Type B pancreatic cell (in vitro differentiated cells): ENCODE data around the gene DCLK2. TPM values are rescaled to one million over a fixed set of nuclear protein-coding genes. Genes with fewer than 3 reads are reported as not detected.

Experiments
- DNase-seq: peaks from one replicate; pipeline ENCODE4 v3.0.0; 2021; ENCODE audit warnings: mixed read lengths; ENCODE audit not compliant: unreplicated experiment; ENCODE audit errors: extremely low spot score
- H3K27ac Mint-ChIP-seq: 2 replicates; pipeline ENCODE4 v1.8.0; 2021; ENCODE audit warnings: mild to moderate bottlenecking, mixed read lengths
- H3K27me3 Mint-ChIP-seq: 2 replicates; pipeline ENCODE4 v1.8.0; 2021; ENCODE audit warnings: mixed read lengths
- H3K36me3 Mint-ChIP-seq: 2 replicates; pipeline ENCODE4 v1.8.0; 2021; ENCODE audit warnings: mixed read lengths
- H3K4me1 Mint-ChIP-seq: one replicate; pipeline ENCODE4 v1.8.0; 2021; ENCODE audit warnings: mixed read lengths; ENCODE audit not compliant: unreplicated experiment
- H3K4me3 Mint-ChIP-seq: 2 replicates; pipeline ENCODE4 v1.8.0; 2021; ENCODE audit warnings: mild to moderate bottlenecking, mixed read lengths
- H3K9me3 Mint-ChIP-seq: 2 replicates; pipeline ENCODE4 v1.8.0; 2021; ENCODE audit warnings: mixed read lengths
- CTCF ChIP-seq: fragments of 200-600 bp; sonication (generic); conservative IDR thresholded peaks from 2 replicates; pipeline ENCODE4 v1.5.0; 2021; ENCODE audit warnings: antibody characterized with exemption, mild to moderate bottlenecking
- total RNA-seq: library from RNA; stranded (reverse); gene quantifications from 2 replicates; pipeline ENCODE4 v1.2.1, GENCODE V29; 2021; ENCODE audit warnings: low replicate concordance

Gene DCLK2
- total RNA-seq, 1 donor from 2014 or later, result 24.9 TPM

- Mint-ChIP-seq H3K4me1 (peaks cover 5% of the 10 kb centered on the region), H3K36me3 (no peaks in the 10 kb centered on the region), H3K27me3 (peaks cover 6% of the 10 kb centered on the region), H3K27ac (no peak overlapping the region), H3K9me3 (peaks cover 6% of the 10 kb centered on the region), H3K4me3 (no peak overlapping the region)
- DNase-seq, result no peak
- no peak for TF ChIP-seq CTCF
Measured at GRCh38 chr4:150069353-150069752, 8.9 kb upstream of the DCLK2 start.

- no peak overlapping the region for H3K27ac Mint-ChIP-seq
- H3K27me3 Mint-ChIP-seq, result peaks cover 12% of the 10 kb centered on the region
- no peaks in the 10 kb centered on the region for H3K36me3 Mint-ChIP-seq
- no peak for DNase-seq
- H3K4me3 Mint-ChIP-seq, result no peak overlapping the region
- H3K9me3 Mint-ChIP-seq, result peaks cover 7% of the 10 kb centered on the region
- TF ChIP-seq CTCF, result no peak
- H3K4me1 Mint-ChIP-seq, result peaks cover 5% of the 10 kb centered on the region
Measured at GRCh38 chr4:150070464-150071170, 7.6 kb upstream of the DCLK2 start.

- Mint-ChIP-seq H3K27me3 (peaks cover 16% of the 10 kb centered on the region), H3K36me3 (no peaks in the 10 kb centered on the region), H3K4me1 (peaks cover 5% of the 10 kb centered on the region), H3K9me3 (peaks cover 5% of the 10 kb centered on the region), H3K4me3 (no peak overlapping the region), H3K27ac (no peak overlapping the region)
- DNase-seq, result no peak
- no peak for TF ChIP-seq CTCF
Measured at GRCh38 chr4:150072471-150072870, 5.8 kb upstream of the DCLK2 start.

- peaks cover 5% of the 10 kb centered on the region for H3K9me3 Mint-ChIP-seq
- no peak for DNase-seq
- H3K27ac Mint-ChIP-seq, result no peak overlapping the region
- no peak overlapping the region for H3K4me3 Mint-ChIP-seq
- TF ChIP-seq CTCF, result no peak
- peaks cover 16% of the 10 kb centered on the region for H3K27me3 Mint-ChIP-seq
- no peaks in the 10 kb centered on the region for H3K36me3 Mint-ChIP-seq
- H3K4me1 Mint-ChIP-seq, result peaks cover 5% of the 10 kb centered on the region
Measured at GRCh38 chr4:150072906-150073714, 5.1 kb upstream of the DCLK2 start.

GRCh38 chr4:150074064-150074463, 4.2 kb upstream of the DCLK2 start:
- Mint-ChIP-seq H3K36me3 (no peaks in the 10 kb centered on the region), H3K9me3 (peaks cover 5% of the 10 kb centered on the region), H3K4me3 (no peak overlapping the region), H3K27me3 (peaks cover 13% of the 10 kb centered on the region), H3K4me1 (peaks cover 5% of the 10 kb centered on the region), H3K27ac (no peak overlapping the region)
- DNase-seq, result no peak
- no peak for TF ChIP-seq CTCF
